SK-N-SH (cell line): ENCODE data around the gene TSG101. TPM values are rescaled to one million over a fixed set of nuclear protein-coding genes. Genes with fewer than 3 reads are reported as not detected.

Experiments used
- CTCF ChIA-PET: fragments of 300-600, 350-600 bp; formaldehyde crosslinking; extraction: SDS; loops from one replicate; lab custom pipeline; 2021; lab: Yijun Ruan, JAX
- POLR2A ChIA-PET: fragments of 350-600 bp; sonication (Branson Sonifier 250); formaldehyde crosslinking; extraction: SDS; loops from one replicate; lab custom pipeline; 2020; ENCODE audit warnings: antibody characterized with exemption, inconsistent platforms; lab: Yijun Ruan, JAX
- DNase-seq: peaks from one replicate; pipeline ENCODE4 v3.0.0; 2012
- H2AFZ ChIP-seq: fragments of 200-600 bp; sonication (generic); 2 replicates; pipeline ENCODE4 v1.8.1; 2016; ENCODE audit warnings: antibody characterized with exemption, mild to moderate bottlenecking, low read depth
- H3F3A ChIP-seq: fragments of 200-600 bp; sonication (generic); replicated peaks from 2 replicates; pipeline ENCODE3; 2016; ENCODE audit warnings: antibody characterized with exemption, mild to moderate bottlenecking; ENCODE audit not compliant: insufficient read depth
- H3K27ac ChIP-seq, 2 experiments: fragments of 200-500 bp in 1 of 2; fragments of 200-600 bp in 1 of 2; sonication (Bioruptor generic) in 1 of 2; sonication (generic), shearing (Covaris generic) in 1 of 2; 2 replicates each; pipeline versions ENCODE4 v1.5.1 to v1.6.1; 2014 to 2016; ENCODE audit warnings: low read depth in 2 of 2, inconsistent platforms in 1 of 2, low read length in 1 of 2, mild to moderate bottlenecking in 1 of 2, mixed read lengths in 1 of 2
- H3K27me3 ChIP-seq: fragments of 200-600 bp; sonication (generic), shearing (Covaris generic); 2 replicates; pipeline ENCODE4 v1.6.1; 2016; ENCODE audit warnings: mixed run types; ENCODE audit not compliant: insufficient read depth
- H3K36me3 ChIP-seq, 2 experiments: fragments of 200-500 bp in 1 of 2; fragments of 200-600 bp in 1 of 2; sonication (Bioruptor generic) in 1 of 2; sonication (generic) in 1 of 2; replicated peaks in 1 of 2; 2 replicates each; pipeline versions ENCODE3 to v1.5.1; 2014 to 2016; ENCODE audit warnings: low read length in 1 of 2, mild to moderate bottlenecking in 1 of 2; ENCODE audit not compliant: insufficient read depth in 2 of 2, control insufficient read depth in 1 of 2
- H3K4me1 ChIP-seq, 2 experiments: fragments of 200-500 bp in 1 of 2; fragments of 200-600 bp in 1 of 2; sonication (Bioruptor generic) in 1 of 2; sonication (generic), shearing (Covaris generic) in 1 of 2; 2 replicates each; pipeline versions ENCODE4 v1.5.1 to v1.6.1; 2014 to 2016; ENCODE audit warnings: low read depth in 1 of 2, low read length in 1 of 2, mixed run types in 1 of 2; ENCODE audit not compliant: insufficient read depth in 2 of 2, control insufficient read depth in 1 of 2
- H3K4me2 ChIP-seq: fragments of 200-600 bp; sonication (generic), shearing (Covaris generic); 2 replicates; pipeline ENCODE4 v1.6.1; 2017; ENCODE audit warnings: mixed run types
- H3K4me3 ChIP-seq, 2 experiments: fragments of 200-500 bp in 1 of 2; fragments of 200-600 bp in 1 of 2; sonication (Bioruptor generic) in 1 of 2; sonication (generic), shearing (Covaris generic) in 1 of 2; 2 replicates each; pipeline versions ENCODE4 v1.5.1 to v1.8.1; 2014 to 2016; ENCODE audit warnings: low read depth in 2 of 2, inconsistent platforms in 1 of 2, low read length in 1 of 2, mild to moderate bottlenecking in 1 of 2, mixed read lengths in 1 of 2, moderate library complexity in 1 of 2
- H3K79me2 ChIP-seq: fragments of 200-600 bp; sonication (generic); 2 replicates; pipeline ENCODE4 v1.8.1; 2017; ENCODE audit warnings: mild to moderate bottlenecking; ENCODE audit not compliant: insufficient read depth
- H3K9ac ChIP-seq: fragments of 200-600 bp; sonication (generic); 2 replicates; pipeline ENCODE4 v1.6.1; 2017; ENCODE audit warnings: mixed run types
- H3K9me2 ChIP-seq: fragments of 200-600 bp; sonication (generic); 2 replicates; pipeline ENCODE4 v1.6.1; 2017; ENCODE audit warnings: mixed run types
- H3K9me3 ChIP-seq: fragments of 200-600 bp; sonication (generic); 2 replicates; pipeline ENCODE4 v1.6.1; 2017; ENCODE audit warnings: mixed run types, mild to moderate bottlenecking, moderate library complexity
- H4K20me1 ChIP-seq: fragments of 200-600 bp; sonication (generic); 2 replicates; pipeline ENCODE4 v1.6.1; 2017; ENCODE audit warnings: mild to moderate bottlenecking, mixed run types; ENCODE audit not compliant: insufficient read depth
- CHD2 ChIP-seq: fragments of 150-350 bp; IDR thresholded peaks from 2 replicates; pipeline ENCODE4 v1.6.1; 2018; ENCODE audit warnings: low read length; ENCODE audit not compliant: partially characterized antibody
- FOXM1 ChIP-seq: IDR thresholded peaks from 2 replicates; pipeline ENCODE4 v1.4.0; 2012; ENCODE audit warnings: low read depth, mild to moderate bottlenecking
- GABPA ChIP-seq: IDR thresholded peaks from 2 replicates; pipeline ENCODE4 v1.4.0; 2012; ENCODE audit warnings: low read depth, mild to moderate bottlenecking
- JUND ChIP-seq: IDR thresholded peaks from 2 replicates; pipeline ENCODE4 v1.4.0; 2012
- MEF2A ChIP-seq: IDR thresholded peaks from 2 replicates; pipeline ENCODE4 v1.4.0; 2012; ENCODE audit warnings: low read depth, borderline replicate concordance
- MXI1 ChIP-seq: IDR thresholded peaks from 2 replicates; pipeline ENCODE4 v1.6.1; 2012; ENCODE audit warnings: mild to moderate bottlenecking, low read depth, low read length, improper control_type of control experiment
- NFIC ChIP-seq: IDR thresholded peaks from 2 replicates; pipeline ENCODE4 v1.4.0; 2012; ENCODE audit warnings: borderline replicate concordance
- POLR2AphosphoS5 ChIP-seq: IDR thresholded peaks from 2 replicates; pipeline ENCODE4 v1.6.1; 2012; ENCODE audit warnings: low read depth, low read length
- SIN3A ChIP-seq: IDR thresholded peaks from 2 replicates; pipeline ENCODE4 v1.6.1; 2012; ENCODE audit warnings: low read depth, mild to moderate bottlenecking, low read length, moderate library complexity, borderline replicate concordance
- SMC3 ChIP-seq: IDR thresholded peaks from 2 replicates; pipeline ENCODE4 v1.6.1; 2012; ENCODE audit warnings: low read depth, low read length, improper control_type of control experiment
- TAF1 ChIP-seq: IDR thresholded peaks from 2 replicates; pipeline ENCODE4 v1.6.1; 2012; ENCODE audit warnings: low read depth, mild to moderate bottlenecking, low read length, moderate library complexity, borderline replicate concordance
- USF2 ChIP-seq: fragments of 150-350 bp; IDR thresholded peaks from 2 replicates; pipeline ENCODE4 v1.6.1; 2017; ENCODE audit warnings: antibody characterized with exemption, low read length, low read depth, borderline replicate concordance
- YY1 ChIP-seq: IDR thresholded peaks from 2 replicates; pipeline ENCODE4 v1.4.0; 2012; ENCODE audit warnings: low read depth, mild to moderate bottlenecking
- ZBTB33 ChIP-seq: IDR thresholded peaks from 2 replicates; pipeline ENCODE4 v1.4.0; 2012; ENCODE audit warnings: low read depth, borderline replicate concordance
- WGBS: methylation state at CpG from one replicate; pipeline ENCODE4 v1.1.6; 2017; ENCODE audit warnings: low lambda C conversion rate; 5-methylcytosine and 5-hydroxymethylcytosine counted together
- polyA plus RNA-seq, 3 experiments: library from polyadenylated mRNA; depleted of rRNA; stranded (reverse); fragments of >200 nt; gene quantifications; 2 replicates each; pipeline ENCODE4 v1.2.3, GENCODE V29; 2012
- TF ChIP-seq, protein P1 (sequence below): IDR thresholded peaks from 2 replicates; pipeline ENCODE4 v1.4.0; 2012; ENCODE audit warnings: low read depth, borderline replicate concordance
- TF ChIP-seq, protein P2 (sequence below): fragments of 200-600 bp; sonication (generic); IDR thresholded peaks from 2 replicates; pipeline ENCODE4 v1.6.1; 2017; ENCODE audit warnings: antibody characterized with exemption, mild to moderate bottlenecking, moderate library complexity

TSG101 gene
- polyA plus RNA-seq, 1 of the 3 experiments (the other 2 are of a cell fraction), result 164 TPM

- Histone ChIP-seq H3K4me1 (no peaks in the 10 kb centered on the region), H3K9ac (no peak overlapping the region), H3K9me3 (no peaks in the 10 kb centered on the region), H3K79me2 (no peaks in the 10 kb centered on the region), H3K4me2 (no peak overlapping the region), H3K27ac (no peak overlapping the region), H3F3A (no peaks in the 10 kb centered on the region), H3K27me3 (no peaks in the 10 kb centered on the region), H2AFZ (no peak overlapping the region)
- no peak for DNase-seq
- TF ChIP-seq GABPA (no peak), SMC3 (no peak), TAF1 (no peak), FOXM1 (no peak), MEF2A (no peak), MXI1 (no peak), USF2 (no peak), JUND (no peak), NFIC (no peak), YY1 (no peak), POLR2AphosphoS5 (no peak), SIN3A (no peak), CHD2 (no peak), ZBTB33 (no peak)
- TF ChIP-seq, protein P1, sequence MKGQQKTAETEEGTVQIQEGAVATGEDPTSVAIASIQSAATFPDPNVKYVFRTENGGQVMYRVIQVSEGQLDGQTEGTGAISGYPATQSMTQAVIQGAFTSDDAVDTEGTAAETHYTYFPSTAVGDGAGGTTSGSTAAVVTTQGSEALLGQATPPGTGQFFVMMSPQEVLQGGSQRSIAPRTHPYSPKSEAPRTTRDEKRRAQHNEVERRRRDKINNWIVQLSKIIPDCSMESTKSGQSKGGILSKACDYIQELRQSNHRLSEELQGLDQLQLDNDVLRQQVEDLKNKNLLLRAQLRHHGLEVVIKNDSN, result no peak
- TF ChIP-seq, protein P2, sequence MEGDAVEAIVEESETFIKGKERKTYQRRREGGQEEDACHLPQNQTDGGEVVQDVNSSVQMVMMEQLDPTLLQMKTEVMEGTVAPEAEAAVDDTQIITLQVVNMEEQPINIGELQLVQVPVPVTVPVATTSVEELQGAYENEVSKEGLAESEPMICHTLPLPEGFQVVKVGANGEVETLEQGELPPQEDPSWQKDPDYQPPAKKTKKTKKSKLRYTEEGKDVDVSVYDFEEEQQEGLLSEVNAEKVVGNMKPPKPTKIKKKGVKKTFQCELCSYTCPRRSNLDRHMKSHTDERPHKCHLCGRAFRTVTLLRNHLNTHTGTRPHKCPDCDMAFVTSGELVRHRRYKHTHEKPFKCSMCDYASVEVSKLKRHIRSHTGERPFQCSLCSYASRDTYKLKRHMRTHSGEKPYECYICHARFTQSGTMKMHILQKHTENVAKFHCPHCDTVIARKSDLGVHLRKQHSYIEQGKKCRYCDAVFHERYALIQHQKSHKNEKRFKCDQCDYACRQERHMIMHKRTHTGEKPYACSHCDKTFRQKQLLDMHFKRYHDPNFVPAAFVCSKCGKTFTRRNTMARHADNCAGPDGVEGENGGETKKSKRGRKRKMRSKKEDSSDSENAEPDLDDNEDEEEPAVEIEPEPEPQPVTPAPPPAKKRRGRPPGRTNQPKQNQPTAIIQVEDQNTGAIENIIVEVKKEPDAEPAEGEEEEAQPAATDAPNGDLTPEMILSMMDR, result no peak
- TF ChIP-seq, all 33 proteins: peak for 0
- POLR2A ChIA-PET, result no interaction called here
- CTCF ChIA-PET, result no interaction called here
- H4K20me1 ChIP-seq, result no peaks in the 10 kb centered on the region
- H3K4me3 ChIP-seq, result no peak overlapping the region
- H3K9me2 ChIP-seq, result no peaks in the 10 kb centered on the region
- WGBS, result 71% methylated on average over 3 of the region's 3 CpGs
- no peaks in the 10 kb centered on the region for H3K36me3 ChIP-seq
Observed at GRCh38 chr11:18449251-18449650, 77.5 kb downstream of the TSG101 start.
